IPS-NIHi7 (cell line): ENCODE data around the gene MAP3K15.

ENCODE experiments used
- DNase-seq: peaks from one replicate; pipeline ENCODE4 v3.0.0; 2012; ENCODE audit warnings: mixed read lengths; ENCODE audit errors: extremely low spot score

The MAP3K15 gene

DNA sequence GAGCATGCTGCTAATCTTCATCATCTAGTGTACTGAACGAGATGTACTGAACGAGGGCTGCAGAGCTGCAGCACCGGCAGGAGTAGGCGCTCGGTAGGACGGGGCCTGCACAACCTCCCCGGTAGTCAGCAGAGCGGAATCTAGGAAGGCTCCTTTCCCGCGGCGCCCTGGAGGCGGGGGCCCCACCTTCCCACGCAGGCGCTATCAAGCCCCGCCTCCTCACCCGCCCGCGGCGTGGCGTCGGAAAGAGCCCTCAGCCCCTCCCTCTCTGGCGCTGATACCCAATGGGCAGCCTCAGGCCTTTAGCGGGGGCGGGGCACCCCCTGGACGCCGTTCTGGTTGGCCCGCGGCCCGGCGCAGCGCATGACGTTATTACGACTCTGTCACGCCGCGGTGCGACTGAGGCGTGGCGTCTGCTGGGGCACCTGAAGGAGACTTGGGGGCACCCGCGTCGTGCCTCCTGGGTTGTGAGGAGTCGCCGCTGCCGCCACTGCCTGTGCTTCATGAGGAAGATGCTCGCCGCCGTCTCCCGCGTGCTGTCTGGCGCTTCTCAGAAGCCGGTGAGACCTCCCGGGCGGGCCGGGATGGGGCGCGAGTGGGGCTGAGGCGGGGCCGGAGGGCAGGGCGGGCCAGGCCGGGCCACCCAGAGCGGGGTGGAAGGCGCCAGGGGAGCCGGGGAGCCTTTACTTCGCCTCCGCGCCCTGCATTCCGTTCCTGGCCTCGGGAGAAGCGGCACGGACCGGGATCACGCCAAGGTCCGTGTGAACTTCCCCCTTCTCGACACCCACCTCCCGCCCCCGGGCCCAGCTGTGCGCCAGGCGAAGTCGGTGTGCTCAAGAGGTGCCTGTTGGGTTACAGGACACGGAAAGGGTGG lies 171.5 kb downstream of the MAP3K15 start, which contains the start of gene PDHA1:
PDHA1 (plus strand) TSS at position 393 of the 874 bp plus-strand sequence; CDS start at position 504, 111 bp downstream.
- DNase-seq, result peak; percentile 92

DNA sequence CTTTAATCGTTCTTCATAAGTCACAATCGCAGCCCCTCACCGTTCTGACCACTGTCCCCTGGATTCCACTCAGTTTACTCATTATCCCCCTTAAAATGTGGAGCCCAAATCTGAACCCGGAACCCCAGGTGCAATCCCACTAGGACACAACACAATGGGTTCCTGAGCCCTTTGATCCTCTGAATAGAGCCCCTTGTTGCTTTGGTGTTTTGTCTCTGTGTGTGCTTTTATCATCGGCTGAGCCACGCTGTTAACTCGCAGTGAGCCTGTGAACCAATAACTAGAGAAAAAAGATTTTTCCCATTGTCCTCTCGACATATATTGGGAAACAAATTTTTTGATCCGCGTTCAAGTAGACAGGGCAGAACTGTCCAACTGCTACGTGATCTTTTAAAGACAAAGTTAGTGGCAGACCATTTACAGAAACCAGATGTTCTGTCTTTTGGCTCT lies 172.2 kb downstream of the MAP3K15 start:
- DNase-seq, result no peak

DNA sequence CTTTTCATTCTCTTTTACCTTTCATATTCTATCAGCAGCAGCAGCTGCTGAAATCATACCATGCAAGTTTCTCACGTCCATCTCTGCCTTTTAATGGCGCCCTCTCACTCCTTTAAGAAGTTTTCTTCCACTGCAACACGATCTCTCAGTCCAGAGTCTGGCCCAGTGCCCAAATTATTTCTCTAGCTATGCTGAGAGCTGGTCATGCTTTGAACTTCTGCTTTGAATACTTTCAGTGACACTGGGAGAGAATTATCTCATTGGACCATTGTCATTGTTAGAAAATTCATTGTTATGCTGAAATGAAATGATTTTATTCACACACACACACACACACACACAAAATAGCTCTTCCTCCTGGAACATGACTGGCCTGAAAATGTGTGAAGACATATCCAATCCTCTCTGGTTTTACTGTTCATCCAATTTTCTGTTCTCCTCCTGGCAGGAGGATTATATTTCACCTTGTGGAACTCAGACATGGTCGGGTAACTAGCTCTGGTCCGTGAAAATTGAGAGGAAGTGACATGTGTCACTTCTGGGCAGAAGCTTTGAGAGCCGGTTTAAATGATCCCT lies 172.9 kb downstream of the MAP3K15 start:
- DNase-seq, result no peak

DNA sequence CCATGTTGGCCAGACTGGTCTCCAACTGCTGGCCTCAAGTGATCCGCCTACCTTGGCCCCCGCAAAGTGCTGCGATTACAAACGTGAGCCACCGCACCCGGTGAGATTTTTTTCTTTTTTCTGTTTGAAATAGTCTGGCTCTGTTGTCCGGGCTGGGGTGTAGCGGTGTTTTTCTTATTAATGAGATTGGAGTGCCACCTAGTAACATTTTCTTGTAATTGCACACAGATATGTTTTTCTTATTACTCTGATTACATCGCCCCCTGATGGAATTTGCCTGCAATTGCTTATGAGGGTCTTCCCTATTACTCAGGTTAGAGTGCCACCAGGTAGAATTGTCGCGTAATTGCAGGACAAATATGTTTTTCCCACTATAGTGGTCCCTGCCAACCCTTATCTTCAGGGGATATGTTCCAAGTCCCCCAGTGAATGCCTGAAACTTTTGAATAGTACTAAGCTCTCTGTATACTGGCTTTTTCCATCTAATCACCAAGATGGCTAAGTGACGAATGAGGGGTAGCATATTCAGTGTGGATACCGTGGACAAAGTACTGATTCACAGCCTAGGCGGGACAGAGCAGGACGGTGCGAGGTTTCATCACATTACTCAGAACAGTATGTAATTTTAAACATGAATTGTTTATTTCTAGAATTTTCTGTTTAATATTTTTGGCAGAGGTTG lies 180.2 kb downstream of the MAP3K15 start:
- DNase-seq, result peak; percentile 73

DNA sequence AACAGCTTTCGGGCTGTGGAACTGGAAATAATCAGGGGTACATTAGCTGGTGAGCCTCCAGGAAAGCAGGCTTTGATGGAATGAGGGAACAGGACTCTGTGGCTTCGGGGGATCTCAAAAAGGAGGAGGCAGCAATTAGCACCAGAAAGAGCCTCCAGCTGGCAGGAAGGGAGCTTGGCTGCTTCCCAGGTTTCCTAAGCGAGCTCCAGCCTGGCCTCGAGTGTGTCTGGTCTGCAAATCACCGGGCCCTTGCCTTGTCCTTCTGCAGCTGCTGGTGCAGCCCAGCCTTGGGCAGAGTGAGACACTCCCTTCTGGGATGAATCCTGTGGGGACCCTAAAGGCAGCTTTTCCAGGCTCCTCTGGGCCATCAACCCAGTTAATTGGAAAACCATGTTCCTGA lies 182.3 kb downstream of the MAP3K15 start:
- peak; percentile 37 for DNase-seq

DNA sequence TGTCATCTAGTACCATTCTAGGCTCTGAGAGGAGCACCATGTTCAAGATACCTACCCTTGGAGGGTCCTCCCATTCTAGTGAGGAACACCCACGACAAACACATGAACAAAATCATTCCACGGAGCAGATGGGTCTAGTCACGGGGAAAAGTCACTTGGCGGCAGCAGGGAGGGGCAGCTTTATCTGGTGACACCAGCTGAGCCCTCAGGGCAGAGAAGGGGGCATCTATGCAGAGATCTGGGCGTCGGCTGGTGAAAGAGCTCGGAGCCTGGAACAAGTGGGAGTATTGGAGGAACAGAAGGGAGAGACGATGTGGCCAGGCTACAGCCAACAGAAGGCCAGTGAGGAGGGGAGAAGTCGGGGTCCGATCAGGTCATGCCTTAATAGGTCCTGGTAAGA lies 183.5 kb downstream of the MAP3K15 start:
- no peak for DNase-seq

DNA sequence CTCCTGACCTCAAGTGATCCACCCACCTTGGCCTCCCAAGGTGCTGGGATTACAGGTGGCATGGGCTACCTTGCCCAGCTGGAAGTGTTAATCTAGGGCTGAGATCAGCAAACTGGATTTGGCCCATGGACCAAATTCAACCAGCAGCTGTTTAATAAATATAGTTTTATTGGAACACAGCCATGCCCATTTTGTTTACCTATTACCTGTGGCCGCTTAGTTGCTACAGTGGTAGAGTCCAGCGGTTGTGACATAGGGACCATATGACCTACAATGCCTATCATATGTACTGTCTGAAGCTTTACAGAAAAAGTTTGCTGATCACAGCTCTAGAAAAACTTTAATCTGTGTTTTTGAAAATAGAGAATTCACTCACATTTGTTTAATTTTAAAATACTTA lies 188.7 kb downstream of the MAP3K15 start:
- no peak for DNase-seq
